A549 (cell line): ENCODE results near the gene KDM4B. TPM values are rescaled to one million over a fixed set of nuclear protein-coding genes. Genes with fewer than 3 reads are reported as not detected.

Source experiments
- ATAC-seq, 2 experiments: fragments of 200-7000 bp in 1 of 2; fragments of >200 bp in 1 of 2; cut with Nextera tagmentation in 1 of 2; cut with Tn5 transposase in 1 of 2; 3 replicates each; pipeline versions ENCODE4 v1.8.0 to v1.9.1; 2018 to 2020; ENCODE audit warnings: mild to moderate bottlenecking in 1 of 2, moderate library complexity in 1 of 2
- CTCF ChIA-PET: fragments of 300-600 bp; sonication (Branson Sonifier 250); formaldehyde crosslinking; extraction: SDS; loops from one replicate; lab custom pipeline; 2021; ENCODE audit warnings: antibody characterized with exemption, inconsistent platforms; lab: Yijun Ruan, JAX
- POLR2A ChIA-PET: fragments of 350-600 bp; formaldehyde crosslinking; extraction: SDS; loops from one replicate; lab custom pipeline; 2021; ENCODE audit warnings: antibody characterized with exemption, inconsistent platforms; lab: Yijun Ruan, JAX
- DNase-seq, 2 experiments: peaks; one replicate each; pipeline versions ENCODE4 v3.0.0 to v3.0.0-alpha.2; 2011 to 2016; ENCODE audit warnings: low read depth in 1 of 2, low spot score in 1 of 2
- FAIRE-seq: peaks from 2 replicates; lab custom pipeline; 2011; peaks lifted over from hg19 to GRCh38; lab: Jason Lieb, UNC
- H3K27ac ChIP-seq, 2 experiments: fragments of >200 bp; sonication (Bioruptor Twin); formaldehyde crosslinking; 3 replicates each; pipeline ENCODE4 v1.5.1; 2016 to 2017
- H3K4me1 ChIP-seq: fragments of >200 bp; sonication (Bioruptor Twin); formaldehyde crosslinking; 3 replicates; pipeline ENCODE4 v1.6.1; 2016
- H3K4me2 ChIP-seq: fragments of >200 bp; sonication (Bioruptor Twin); formaldehyde crosslinking; 3 replicates; pipeline ENCODE4 v1.6.1; 2016
- H3K4me3 ChIP-seq: fragments of >200 bp; sonication (Bioruptor Twin); formaldehyde crosslinking; 3 replicates; pipeline ENCODE4 v1.5.1; 2016
- H3K9me3 ChIP-seq: fragments of >200 bp; sonication (Bioruptor Twin); formaldehyde crosslinking; 3 replicates; pipeline ENCODE4 v1.6.1; 2016
- CBX2 ChIP-seq: fragments of 200-600 bp; sonication (generic); IDR thresholded peaks from 2 replicates; pipeline ENCODE4 v1.6.1; 2016; ENCODE audit warnings: low read depth, mild to moderate bottlenecking, borderline replicate concordance
- CBX8 ChIP-seq: fragments of 200-600 bp; sonication (generic); IDR thresholded peaks from 2 replicates; pipeline ENCODE4 v1.6.1; 2016
- FOSL2 ChIP-seq, 2 experiments: fragments of 450-650 bp in 1 of 2; fragments of >200 bp in 1 of 2; sonication (Bioruptor Twin) in 1 of 2; formaldehyde crosslinking; IDR thresholded peaks; 2 replicates each; pipeline versions ENCODE4 v1.5.0 to v1.6.1; 2016 to 2020; ENCODE audit warnings: mild to moderate bottlenecking in 1 of 2, moderate library complexity in 1 of 2
- HMGXB4 ChIP-seq: fragments of 250-450 bp; sonication (Bioruptor Pico); IDR thresholded peaks from 2 replicates; pipeline ENCODE4 v1.5.0; 2021; ENCODE audit warnings: mild to moderate bottlenecking, moderate library complexity, borderline replicate concordance
- HOXA7 ChIP-seq: fragments of 250-450 bp; sonication (Bioruptor Pico); IDR thresholded peaks from 2 replicates; pipeline ENCODE4 v1.5.0; 2020; ENCODE audit warnings: mild to moderate bottlenecking, moderate library complexity
- JUN ChIP-seq, 2 experiments: fragments of >200 bp; sonication (Bioruptor Twin); formaldehyde crosslinking; IDR thresholded peaks; 2 replicates in 1 of 2; 3 replicates in 1 of 2; pipeline ENCODE4 v1.6.1; 2016 to 2017
- KDM5A ChIP-seq: fragments of 200-600 bp; sonication (generic); IDR thresholded peaks from 2 replicates; pipeline ENCODE4 v1.6.1; 2016; ENCODE audit warnings: antibody characterized with exemption, mild to moderate bottlenecking
- MYC ChIP-seq: IDR thresholded peaks from 2 replicates; pipeline ENCODE4 v1.6.1; 2012; ENCODE audit warnings: mild to moderate bottlenecking, inconsistent platforms, low read length, improper control_type of control experiment, borderline replicate concordance
- NFE2L2 ChIP-seq: fragments of 150-350 bp; conservative IDR thresholded peaks from 2 replicates; pipeline ENCODE4 v1.6.1; 2014; ENCODE audit warnings: low read length
- NR3C1 ChIP-seq: fragments of >200 bp; sonication (Bioruptor Twin); formaldehyde crosslinking; IDR thresholded peaks from 3 replicates; pipeline ENCODE4 v1.6.1; 2017
- PBX3 ChIP-seq: IDR thresholded peaks from 2 replicates; pipeline ENCODE4 v1.6.1; 2012
- PHF8 ChIP-seq: fragments of 200-600 bp; sonication (generic); IDR thresholded peaks from 2 replicates; pipeline ENCODE4 v1.6.1; 2016; ENCODE audit warnings: low read depth, mild to moderate bottlenecking, antibody characterized with exemption, moderate library complexity, borderline replicate concordance
- POLR2A ChIP-seq: IDR thresholded peaks from 2 replicates; pipeline ENCODE4 v1.6.1; 2012; ENCODE audit warnings: mild to moderate bottlenecking, low read length
- TP53 ChIP-seq: fragments of 250-450 bp; sonication (Bioruptor Pico); IDR thresholded peaks from 2 replicates; pipeline ENCODE4 v1.5.0; 2021; ENCODE audit warnings: mild to moderate bottlenecking, moderate library complexity
- ZNF302 ChIP-seq: fragments of 250-450 bp; sonication (Bioruptor Pico); IDR thresholded peaks from 2 replicates; pipeline ENCODE4 v1.9.0; 2021; ENCODE audit warnings: inconsistent platforms, mild to moderate bottlenecking, moderate library complexity
- WGBS: methylation state at CpG from one replicate; pipeline ENCODE4 v1.1.6; 2017; ENCODE audit errors: missing lambda C conversion rate; 5-methylcytosine and 5-hydroxymethylcytosine counted together
- polyA plus RNA-seq, 4 experiments: library from polyadenylated mRNA; depleted of rRNA in 3 of 4; stranded (reverse); fragments of >200 nt; fragmentation: RNase III in 1 of 4; extraction: RNeasy Plus Mini Kit Qiagen cat#74134 plus additional on column Dnase treatment in 1 of 4; gene quantifications; 2 replicates in 3 of 4; 3 replicates in 1 of 4; pipeline ENCODE4 v1.2.3, GENCODE V29; 2011 to 2017

Gene KDM4B
- polyA plus RNA-seq, 2 of the 4 experiments (the other 2 are of a cell fraction): 3.0 to 4.6 TPM

GRCh38 chr19:5065663-5066093 is 96.8 kb downstream of the KDM4B start:
- FAIRE-seq: no peak
- ChIA-PET POLR2A (no interaction called here), CTCF (interaction anchor here (0.8 to 2.6 kb wide), 3 partner anchors 11 to 27 kb away, joined by 3 to 10 read pairs (median 3); no protein-coding TSS in a partner anchor)
- no peak for ATAC-seq
- WGBS: 98% methylated on average over 4 of the region's 24 CpGs
- Histone ChIP-seq H3K4me2 (no peak overlapping the region), H3K9me3 (no peaks in the 10 kb centered on the region), H3K4me3 (no peak overlapping the region), H3K27ac (no peak overlapping the region), H3K4me1 (no peaks in the 10 kb centered on the region)
- no peak for TF ChIP-seq HMGXB4
- no peak for TF ChIP-seq PHF8
- DNase-seq: no peak

GRCh38 chr19:5066768-5067167 is 97.9 kb downstream of the KDM4B start:
- no peak for FAIRE-seq
- TF ChIP-seq ZNF302 (CRISPR knock-in tag): no peak
- TF ChIP-seq CBX8: no peak
- DNase-seq: no peak
- ChIA-PET POLR2A (no interaction called here), CTCF (interaction anchor here (2.6 kb wide), 1 partner anchor 19 kb away, joined by 10 read pairs; no protein-coding TSS in a partner anchor)
- ATAC-seq: no peak
- WGBS: 92% methylated on average over 9 of the region's 14 CpGs
- Histone ChIP-seq H3K9me3 (no peaks in the 10 kb centered on the region), H3K4me1 (no peaks in the 10 kb centered on the region), H3K27ac (no peak overlapping the region), H3K4me3 (no peak overlapping the region), H3K4me2 (no peak overlapping the region)

GRCh38 chr19:5067678-5068077 is 98.8 kb downstream of the KDM4B start:
- ChIA-PET CTCF (interaction anchor here (0.6 to 2.6 kb wide), 2 partner anchors 20 to 513 kb away, joined by 3 to 10 read pairs; no protein-coding TSS in a partner anchor), POLR2A (no interaction called here)
- no peak for TF ChIP-seq PBX3
- no peak for TF ChIP-seq HOXA7
- no peaks in the 10 kb centered on the region for H3K4me1 ChIP-seq
- H3K4me2 ChIP-seq: no peak overlapping the region
- DNase-seq (no peak), ATAC-seq (no peak), FAIRE-seq (no peak)
- no peak overlapping the region for H3K27ac ChIP-seq
- 84% methylated on average over 9 of the region's 12 CpGs for WGBS
- no peak overlapping the region for H3K4me3 ChIP-seq
- H3K9me3 ChIP-seq: no peaks in the 10 kb centered on the region

- TF ChIP-seq NFE2L2 (no peak), FOSL2 (IDR thresholded peaks at IDR 0.05) (no peak), FOSL2 (CRISPR knock-in tag; IDR thresholded peaks at IDR 0.05) (no peak), JUN (IDR thresholded peaks at IDR 0.05) (no peak), NR3C1 (no peak), POLR2A (no peak), CBX2 (no peak)
- CTCF ChIA-PET: interaction anchor here (0.6 kb wide), 1 partner anchor 512 kb away, joined by 3 read pairs; no protein-coding TSS in a partner anchor
- 98% methylated on average over 29 of the region's 39 CpGs for WGBS
- no peaks in the 10 kb centered on the region for H3K4me1 ChIP-seq
- H3K4me3 ChIP-seq: no peak overlapping the region
- ATAC-seq (no peak), FAIRE-seq (no peak), DNase-seq (no peak)
- no peaks in the 10 kb centered on the region for H3K9me3 ChIP-seq
- H3K27ac ChIP-seq: no peak overlapping the region
- no peak overlapping the region for H3K4me2 ChIP-seq
- POLR2A ChIA-PET: no interaction called here
Measured at GRCh38 chr19:5068233-5069072, 99.5 kb downstream of the KDM4B start.

GRCh38 chr19:5070331-5070730 is 101.4 kb downstream of the KDM4B start:
- 87% methylated on average over 17 of the region's 17 CpGs for WGBS
- CTCF ChIA-PET: interaction anchor here (1.1 to 2.4 kb wide), 3 partner anchors 9 to 31 kb away, joined by 3 to 11 read pairs (median 5); no protein-coding TSS in a partner anchor

More at GRCh38 chr19:5070331-5070730, 101.4 kb downstream of the KDM4B start:
- Histone ChIP-seq H3K4me1 (no peaks in the 10 kb centered on the region), H3K4me2 (no peak overlapping the region), H3K27ac (no peak overlapping the region)
- ATAC-seq: no peak
- FAIRE-seq: no peak
- DNase-seq: no peak
- POLR2A ChIA-PET: no interaction called here
- TF ChIP-seq KDM5A: no peak
- no peak for TF ChIP-seq TP53 (CRISPR knock-in tag)
- TF ChIP-seq MYC: no peak
- no peak for TF ChIP-seq NR3C1
- TF ChIP-seq, all 56 proteins: peak for 0
- Histone ChIP-seq H3K9me3 (no peaks in the 10 kb centered on the region), H3K4me3 (no peak overlapping the region)
